HTR-8/SVneo (cell line): ENCODE data around the gene PLCB2.

Experiments used
- DNase-seq: peaks from one replicate; pipeline ENCODE4 v3.0.0; 2011; ENCODE audit warnings: low spot score, mixed read lengths; ENCODE audit not compliant: insufficient read length
- FAIRE-seq: peaks from 2 replicates; lab custom pipeline; 2011; peaks lifted over from hg19 to GRCh38; lab: Jason Lieb, UNC

Gene PLCB2

GRCh38 chr15:40342416-40343320 is 34.9 kb upstream of the PLCB2 start:
- peak; percentile 54 for FAIRE-seq
- no peak for DNase-seq

- DNase-seq = peak; percentile 81
- peak; percentile 92 for FAIRE-seq
Observed at GRCh38 chr15:40340740-40341400, 33.1 kb upstream of the PLCB2 start, which contains the start of gene CCDC9B. Gene CCDC9B, minus strand, starts transcription at chr15:40340939. Its CDS starts 120 bp downstream, at chr15:40340819.

GRCh38 chr15:40340038-40340739 is 32.5 kb upstream of the PLCB2 start:
- no peak for FAIRE-seq
- DNase-seq = no peak

GRCh38 chr15:40339621-40339945 is 31.8 kb upstream of the PLCB2 start:
- FAIRE-seq = no peak
- no peak for DNase-seq

GRCh38 chr15:40338921-40339620 is 31.3 kb upstream of the PLCB2 start:
- FAIRE-seq (peak; percentile 95), DNase-seq (peak; percentile 79)

GRCh38 chr15:40338041-40338657 is 30.4 kb upstream of the PLCB2 start:
- peak; percentile 92 for FAIRE-seq
- peak; percentile 74 for DNase-seq

- no peak for FAIRE-seq
- DNase-seq = no peak
Observed at GRCh38 chr15:40337597-40337996, 29.9 kb upstream of the PLCB2 start.

GRCh38 chr15:40336744-40337122 is 29.0 kb upstream of the PLCB2 start:
- DNase-seq (no peak), FAIRE-seq (no peak)

- DNase-seq (no peak), FAIRE-seq (no peak)
Observed at GRCh38 chr15:40335938-40336743, 28.4 kb upstream of the PLCB2 start.

GRCh38 chr15:40334941-40335795 is 27.4 kb upstream of the PLCB2 start:
- FAIRE-seq = no peak
- no peak for DNase-seq

- DNase-seq (no peak), FAIRE-seq (no peak)
Observed at GRCh38 chr15:40334541-40334940, 26.8 kb upstream of the PLCB2 start.

GRCh38 chr15:40333922-40334492 is 26.3 kb upstream of the PLCB2 start:
- DNase-seq (no peak), FAIRE-seq (no peak)

GRCh38 chr15:40332113-40332781 is 24.5 kb upstream of the PLCB2 start:
- FAIRE-seq = no peak

GRCh38 chr15:40331637-40332036 is 23.9 kb upstream of the PLCB2 start:
- no peak for DNase-seq
- no peak for FAIRE-seq

More at GRCh38 chr15:40332113-40332781, 24.5 kb upstream of the PLCB2 start:
- no peak for DNase-seq

- DNase-seq = no peak
- no peak for FAIRE-seq
Observed at GRCh38 chr15:40331026-40331425, 23.3 kb upstream of the PLCB2 start.

GRCh38 chr15:40330368-40330836 is 22.7 kb upstream of the PLCB2 start:
- DNase-seq = no peak
- FAIRE-seq = no peak

- no peak for FAIRE-seq
- no peak for DNase-seq
Observed at GRCh38 chr15:40329804-40330203, 22.1 kb upstream of the PLCB2 start.
